A204.1 (cell line): ENCODE measurements around the gene GOLGA8O.
"Not testable (repeated sequence)": the region's sequence is repeated elsewhere in the genome, so short reads cannot be mapped to it uniquely, and the experiment has no call there.

Experiments used
- FAIRE-seq: peaks from 2 replicates; lab custom pipeline; 2012; peaks lifted over from hg19 to GRCh38; lab: Jason Lieb, UNC

The GOLGA8O gene

GRCh38 chr15:32455534-32455933 lies at the start of gene GOLGA8O:
TSS of gene GOLGA8O (minus strand) at chr15:32455634. CDS start at chr15:32455536, 98 bp downstream.
- FAIRE-seq: not testable (repeated sequence)

GRCh38 chr15:32504152-32504811 lies 48.8 kb upstream of the GOLGA8O start:
- not testable (repeated sequence) for FAIRE-seq

DNA sequence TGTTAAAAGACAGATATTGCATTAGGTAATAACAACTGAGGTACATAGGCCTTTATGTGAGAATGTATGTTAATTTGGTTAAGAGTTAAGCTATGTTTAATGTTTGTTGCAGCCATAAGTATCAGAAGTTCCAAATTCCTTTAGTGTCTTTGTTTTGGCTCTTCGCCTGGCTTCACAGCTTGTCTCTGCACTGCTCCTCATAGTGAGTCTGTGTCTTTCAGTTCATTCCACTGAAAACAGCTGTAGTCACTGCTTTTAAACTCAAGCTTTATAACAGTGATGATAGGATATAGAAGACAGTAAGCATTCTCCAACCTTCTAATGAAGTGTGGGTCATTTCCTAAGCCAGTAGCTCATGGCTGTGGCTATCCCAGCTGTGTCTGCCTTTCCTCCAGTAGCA lies 47.5 kb upstream of the GOLGA8O start:
- FAIRE-seq: not testable (repeated sequence)

DNA sequence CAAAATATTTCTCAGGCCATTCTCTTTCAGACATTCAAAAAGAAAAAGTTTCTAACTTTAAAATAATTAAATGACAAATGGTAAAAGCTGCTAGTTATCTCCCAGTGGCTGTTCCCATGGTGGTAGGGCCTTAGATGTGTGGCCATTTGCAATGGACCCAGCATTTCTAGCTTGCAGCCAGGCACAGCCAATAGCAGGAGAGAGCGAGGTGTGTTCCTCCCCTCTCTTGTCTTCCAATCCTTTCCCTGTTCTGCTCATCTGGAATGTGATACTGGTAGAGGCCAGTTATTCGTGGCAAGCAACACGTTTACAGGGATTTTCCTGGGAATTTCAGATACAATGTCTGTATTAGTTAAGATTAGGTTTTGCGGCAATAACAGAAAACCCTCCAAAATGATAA lies 37.3 kb upstream of the GOLGA8O start:
- FAIRE-seq: not testable (repeated sequence)

DNA sequence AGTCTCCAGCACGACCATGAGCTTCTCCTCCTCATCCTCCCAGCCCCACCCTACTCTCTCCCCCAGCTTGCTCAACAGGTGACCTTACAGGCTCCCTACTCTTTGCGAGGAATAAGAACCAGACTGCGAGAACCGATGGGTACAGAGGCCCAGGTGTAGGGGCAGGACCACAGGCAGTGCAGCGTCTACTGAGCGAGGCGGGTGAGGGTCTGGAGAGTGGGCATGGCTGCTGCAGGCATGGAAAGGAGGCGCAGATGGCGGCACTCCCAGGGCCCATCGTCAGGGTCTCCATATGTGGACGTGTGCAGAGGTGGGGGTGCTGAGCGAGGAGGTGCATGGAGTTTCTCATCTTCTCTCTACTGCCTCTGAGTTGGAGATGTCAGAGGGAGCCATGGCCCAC lies 31.0 kb upstream of the GOLGA8O start:
- FAIRE-seq: not testable (repeated sequence)

DNA sequence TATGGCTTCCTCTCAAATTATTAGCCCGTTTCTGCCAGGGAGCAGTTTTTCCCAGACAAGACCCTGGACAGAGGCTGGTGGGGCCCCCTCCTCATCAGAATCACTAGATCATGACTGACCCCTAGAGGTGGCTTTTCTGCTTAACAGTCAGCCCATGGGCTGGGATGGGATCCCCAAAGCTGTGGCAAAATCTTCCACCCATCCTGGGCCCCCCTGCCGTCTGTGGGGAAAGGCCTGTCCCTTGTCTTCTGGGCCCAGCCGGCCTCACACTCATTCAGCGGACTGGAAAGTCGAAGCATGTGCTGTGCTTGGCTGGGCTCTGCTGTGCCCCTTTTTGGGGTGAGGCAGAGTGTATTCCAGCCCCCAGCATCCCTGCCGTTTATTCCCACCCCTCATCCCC lies 27.9 kb upstream of the GOLGA8O start:
- not testable (repeated sequence) for FAIRE-seq

DNA sequence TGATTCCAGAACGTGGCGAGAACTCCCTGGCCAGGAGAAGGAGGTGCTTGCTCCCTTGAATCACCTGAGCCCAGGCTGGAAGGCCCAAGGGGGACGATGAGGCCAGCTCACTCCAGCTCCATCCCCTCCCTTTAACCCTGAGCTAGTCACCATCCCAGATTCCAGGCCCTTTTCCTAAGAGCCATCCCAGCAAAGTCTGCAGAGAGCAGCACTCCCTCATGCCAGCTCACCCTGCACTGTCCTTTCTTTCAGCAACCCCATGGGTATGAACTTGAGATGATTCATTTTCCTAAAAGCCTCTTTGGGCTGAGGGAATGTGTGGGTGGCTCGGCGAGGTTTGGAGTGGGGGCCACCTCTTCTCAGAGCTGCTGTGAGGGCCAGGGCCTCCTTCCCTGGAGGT lies 26.2 kb upstream of the GOLGA8O start:
- not testable (repeated sequence) for FAIRE-seq

DNA sequence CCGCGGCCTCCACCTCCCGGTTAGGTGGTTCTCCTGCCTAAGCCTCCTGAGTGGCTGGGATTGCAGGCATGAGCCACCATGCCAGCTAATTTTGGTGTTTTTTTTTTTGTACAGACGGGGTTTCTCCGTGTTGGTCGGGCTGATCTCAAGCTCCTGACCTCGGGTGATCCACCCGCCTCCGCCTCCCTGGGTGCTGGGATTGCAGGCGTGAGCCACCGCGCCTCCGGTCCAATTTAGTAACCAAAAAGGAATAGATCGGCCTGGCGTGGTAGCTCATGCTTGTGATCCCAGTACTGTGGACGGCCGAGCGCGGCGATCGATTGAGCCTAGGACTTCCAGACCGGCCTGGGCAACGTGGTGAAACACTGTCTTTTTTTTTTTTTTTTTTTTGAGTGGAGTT lies 12.6 kb upstream of the GOLGA8O start:
- FAIRE-seq: not testable (repeated sequence)

DNA sequence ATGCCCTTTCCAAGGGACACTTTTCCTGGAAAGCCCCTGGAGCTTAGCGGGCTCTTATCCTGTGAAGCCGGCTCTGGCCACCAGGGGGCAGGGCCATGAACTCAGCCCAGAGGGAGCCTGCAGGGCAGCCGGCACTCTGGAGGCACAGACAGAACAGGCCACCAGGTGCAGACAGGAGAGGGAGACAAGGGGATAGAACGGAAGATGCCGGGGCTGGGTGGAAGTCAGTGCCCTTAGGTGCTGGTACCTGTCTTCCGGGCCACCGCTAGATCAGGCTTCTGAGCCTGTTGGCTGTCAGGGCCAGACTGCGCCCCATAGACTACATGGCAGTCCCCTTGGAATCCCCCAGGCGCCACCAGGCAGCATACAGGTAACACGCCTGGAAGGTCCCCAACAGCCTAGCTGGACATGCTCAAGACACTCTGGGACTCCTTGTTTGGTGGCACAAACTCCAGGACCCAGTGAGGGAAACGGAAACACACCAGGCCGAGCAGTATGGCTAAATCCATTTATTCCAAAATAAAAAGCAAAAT lies 14.9 kb downstream of the GOLGA8O start:
- FAIRE-seq: not testable (repeated sequence)

- FAIRE-seq: not testable (repeated sequence)
These were observed 21.1 kb downstream of the GOLGA8O start for GRCh38 chr15:32434102-32434963.

- FAIRE-seq: not testable (repeated sequence)
These were observed 27.8 kb downstream of the GOLGA8O start for GRCh38 chr15:32427635-32428034.

- not testable (repeated sequence) for FAIRE-seq
These were observed 28.9 kb downstream of the GOLGA8O start for GRCh38 chr15:32426511-32426910.

GRCh38 chr15:32407903-32408302 lies 47.5 kb downstream of the GOLGA8O start:
- peak; percentile 54 for FAIRE-seq

- not testable (repeated sequence) for FAIRE-seq
These were observed 52.2 kb downstream of the GOLGA8O start, which contains the start of gene GOLGA8K for GRCh38 chr15:32403192-32403591. TSS of gene GOLGA8K (minus strand) at chr15:32403292. CDS start at chr15:32403194, 98 bp downstream.

DNA sequence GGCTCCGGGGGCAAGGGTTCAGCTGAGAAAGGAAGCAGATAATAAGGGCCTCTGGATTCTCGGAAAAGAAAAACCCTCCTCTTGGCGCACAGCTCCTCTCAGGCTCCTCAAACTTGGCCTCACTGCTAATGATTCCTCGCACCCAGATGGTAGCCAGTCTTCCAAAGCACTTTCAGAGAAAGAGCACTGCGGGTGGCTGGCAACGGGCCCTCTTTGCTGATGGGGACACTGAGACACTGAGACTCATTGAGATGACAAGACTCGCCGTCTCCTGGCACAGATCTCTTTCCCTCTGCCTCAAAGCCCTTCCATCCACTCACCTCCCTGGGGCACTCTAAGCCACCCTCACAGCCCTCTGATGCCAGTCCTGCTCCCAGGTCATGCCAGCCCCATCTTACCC lies 58.9 kb downstream of the GOLGA8O start:
- not testable (repeated sequence) for FAIRE-seq
